Measurements from ENCODE around the gene SLC66A2. TPM values are rescaled to one million over a fixed set of nuclear protein-coding genes. Genes with fewer than 3 reads are reported as not detected.
"Not testable (repeated sequence)": the region's sequence is repeated elsewhere in the genome, so short reads cannot be mapped to it uniquely, and the experiment has no call there.

The SLC66A2 gene
- total RNA-seq, 4 donors from 2014 or later, result 27.0 to 46.4 (median 41.5) TPM

DNA sequence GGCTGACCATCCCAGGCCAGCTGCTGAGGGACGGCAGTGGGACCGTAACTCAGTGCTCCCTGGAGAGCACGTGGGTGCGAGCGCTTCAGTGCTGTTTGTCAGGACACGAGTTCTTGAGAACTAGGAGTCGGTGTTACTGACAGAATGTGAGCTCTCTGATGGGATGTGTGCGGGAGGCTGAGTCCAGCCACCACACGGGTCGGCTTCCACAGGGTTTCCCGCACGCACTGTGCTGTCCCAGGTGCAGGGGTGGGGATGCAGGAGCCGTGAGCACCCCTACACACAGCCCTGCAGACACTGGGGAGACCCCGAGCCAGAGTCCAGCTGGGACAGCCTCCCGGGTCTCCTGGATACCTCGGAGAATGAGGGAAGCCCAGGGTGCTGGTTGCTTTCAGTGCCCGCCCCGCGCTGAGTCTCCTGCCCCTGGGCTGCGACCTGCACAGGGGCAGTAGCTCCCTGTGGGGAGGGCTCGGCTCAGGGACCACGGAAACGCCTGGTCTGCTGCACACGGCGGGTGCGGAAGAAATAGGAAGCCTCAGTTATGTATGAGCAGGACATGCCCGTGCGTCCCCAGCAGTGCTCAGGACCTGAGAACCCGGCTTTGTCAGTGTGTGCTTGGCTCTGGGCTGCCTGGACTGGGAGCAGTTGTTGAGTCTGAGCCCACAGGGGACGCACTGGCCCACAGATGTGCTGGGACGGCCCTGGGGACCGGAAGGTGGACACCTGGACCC, 82.5 kb downstream of the SLC66A2 start:
- DNase-seq (ENCODE audit: extremely low spot score), result no peak
- H3K4me3 ChIP-seq, result no peak overlapping the region
- peaks cover 0 to 9% (median 0%) of the 10 kb centered on the region in 4 donors for H3K4me1 ChIP-seq
- H3K36me3 ChIP-seq, result no peaks in the 10 kb centered on the region
- H3K9me3 ChIP-seq, result no peaks in the 10 kb centered on the region
- H3K27me3 ChIP-seq, result peaks cover 0 to 31% (median 0%) of the 10 kb centered on the region in 4 donors
- intact Hi-C loops (cut with DNase I), result no loop called here
- no peak overlapping the region for H3K27ac ChIP-seq (replicated peaks in 1 of 4)
- WGBS, result 85% methylated on average over 20 of the region's 32 CpGs
- TF ChIP-seq EP300 (IDR thresholded peaks at IDR 0.05), result no peak
- TF ChIP-seq POLR2A (IDR thresholded peaks at IDR 0.05; ENCODE audit: low read depth), result no peak
- no peak for TF ChIP-seq POLR2AphosphoS5 (IDR thresholded peaks at IDR 0.05)
- TF ChIP-seq, protein P1, sequence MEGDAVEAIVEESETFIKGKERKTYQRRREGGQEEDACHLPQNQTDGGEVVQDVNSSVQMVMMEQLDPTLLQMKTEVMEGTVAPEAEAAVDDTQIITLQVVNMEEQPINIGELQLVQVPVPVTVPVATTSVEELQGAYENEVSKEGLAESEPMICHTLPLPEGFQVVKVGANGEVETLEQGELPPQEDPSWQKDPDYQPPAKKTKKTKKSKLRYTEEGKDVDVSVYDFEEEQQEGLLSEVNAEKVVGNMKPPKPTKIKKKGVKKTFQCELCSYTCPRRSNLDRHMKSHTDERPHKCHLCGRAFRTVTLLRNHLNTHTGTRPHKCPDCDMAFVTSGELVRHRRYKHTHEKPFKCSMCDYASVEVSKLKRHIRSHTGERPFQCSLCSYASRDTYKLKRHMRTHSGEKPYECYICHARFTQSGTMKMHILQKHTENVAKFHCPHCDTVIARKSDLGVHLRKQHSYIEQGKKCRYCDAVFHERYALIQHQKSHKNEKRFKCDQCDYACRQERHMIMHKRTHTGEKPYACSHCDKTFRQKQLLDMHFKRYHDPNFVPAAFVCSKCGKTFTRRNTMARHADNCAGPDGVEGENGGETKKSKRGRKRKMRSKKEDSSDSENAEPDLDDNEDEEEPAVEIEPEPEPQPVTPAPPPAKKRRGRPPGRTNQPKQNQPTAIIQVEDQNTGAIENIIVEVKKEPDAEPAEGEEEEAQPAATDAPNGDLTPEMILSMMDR (IDR thresholded peaks at IDR 0.05), result no peak

DNA sequence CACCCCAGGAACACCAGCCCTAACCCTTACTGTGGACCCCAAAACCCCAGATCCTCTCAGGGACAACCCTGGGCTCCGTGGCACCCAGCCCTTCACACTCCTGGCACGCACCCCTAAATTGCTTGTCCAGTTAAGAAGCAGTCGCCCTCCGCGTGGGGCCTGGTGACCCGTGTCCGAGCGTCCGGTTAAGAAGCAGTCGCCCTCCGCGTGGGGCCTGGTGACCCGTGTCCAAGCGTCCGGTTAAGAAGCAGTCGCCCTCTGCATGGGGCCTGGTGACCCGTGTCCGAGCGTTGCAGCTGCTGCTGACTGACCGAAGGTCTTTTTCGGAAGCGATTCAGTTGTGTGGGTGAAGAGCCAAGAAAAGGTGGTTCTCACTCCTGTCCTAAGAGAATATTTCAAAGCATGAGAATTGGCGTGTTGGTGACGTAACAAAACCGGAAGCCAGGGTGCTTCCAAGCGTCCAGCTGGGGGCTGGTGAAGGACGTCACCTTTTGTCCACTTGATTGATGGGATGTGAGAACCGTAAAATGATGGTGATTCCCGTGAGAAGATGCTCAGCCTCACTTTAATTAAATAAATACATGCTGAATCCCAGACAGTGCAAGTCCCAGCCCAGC, 83.2 kb downstream of the SLC66A2 start:
- intact Hi-C loops (cut with DNase I), result no loop called here
- peaks cover 0 to under 1% (median 0%) of the 10 kb centered on the region in 4 donors for H3K9me3 ChIP-seq
- no peaks in the 10 kb centered on the region for H3K36me3 ChIP-seq
- WGBS, result 92% methylated on average over 28 of the region's 29 CpGs
- H3K27me3 ChIP-seq, result peaks cover 0 to 29% (median 0%) of the 10 kb centered on the region in 4 donors
- no peak for TF ChIP-seq POLR2AphosphoS5 (IDR thresholded peaks at IDR 0.05)
- no peak for TF ChIP-seq EP300 (IDR thresholded peaks at IDR 0.05)
- TF ChIP-seq, protein P1 (IDR thresholded peaks at IDR 0.05), result no peak
- no peak for TF ChIP-seq POLR2A (IDR thresholded peaks at IDR 0.05; ENCODE audit: low read depth)
- H3K27ac ChIP-seq (replicated peaks in 1 of 4), result no peak overlapping the region
- H3K4me1 ChIP-seq, result peaks cover 0 to 5% (median 0%) of the 10 kb centered on the region in 4 donors
- H3K4me3 ChIP-seq, result no peak overlapping the region
- no peak for DNase-seq (ENCODE audit: extremely low spot score)

DNA sequence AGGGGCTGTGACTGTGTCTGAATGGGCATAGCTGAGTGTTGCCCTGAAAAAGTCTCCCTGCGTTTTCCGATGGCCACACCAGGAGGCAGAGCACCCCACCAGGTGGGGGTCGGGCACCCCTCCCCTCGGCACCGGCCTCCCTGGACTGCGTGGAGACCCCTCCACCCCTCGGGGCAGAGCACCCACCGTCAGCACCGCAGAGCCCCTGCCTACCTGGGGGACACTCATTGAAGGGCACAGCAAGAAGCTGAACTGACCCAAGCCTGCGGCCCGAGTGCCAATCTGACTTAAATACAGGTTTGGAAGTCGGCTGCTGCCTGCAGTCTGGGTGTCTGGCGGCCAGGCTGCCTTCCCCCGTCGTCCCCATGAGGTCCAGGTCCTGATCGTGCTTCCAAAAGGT, 83.8 kb downstream of the SLC66A2 start:
- DNase-seq (ENCODE audit: extremely low spot score), result no peak
- H3K4me3 ChIP-seq, result no peak overlapping the region
- H3K9me3 ChIP-seq, result peaks cover 0 to 7% (median under 1%) of the 10 kb centered on the region in 4 donors
- H3K36me3 ChIP-seq, result no peaks in the 10 kb centered on the region
- intact Hi-C loops (cut with DNase I), result no loop called here
- TF ChIP-seq POLR2A (IDR thresholded peaks at IDR 0.05; ENCODE audit: low read depth) (no peak), EP300 (IDR thresholded peaks at IDR 0.05) (no peak), POLR2AphosphoS5 (IDR thresholded peaks at IDR 0.05) (no peak)
- TF ChIP-seq, protein P1 (IDR thresholded peaks at IDR 0.05), result no peak
- H3K4me1 ChIP-seq, result no peaks in the 10 kb centered on the region
- H3K27me3 ChIP-seq, result peaks cover 0 to 29% (median 0%) of the 10 kb centered on the region in 4 donors
- H3K27ac ChIP-seq (replicated peaks in 1 of 4), result no peak overlapping the region
- 93% methylated on average over 12 of the region's 16 CpGs for WGBS

DNA sequence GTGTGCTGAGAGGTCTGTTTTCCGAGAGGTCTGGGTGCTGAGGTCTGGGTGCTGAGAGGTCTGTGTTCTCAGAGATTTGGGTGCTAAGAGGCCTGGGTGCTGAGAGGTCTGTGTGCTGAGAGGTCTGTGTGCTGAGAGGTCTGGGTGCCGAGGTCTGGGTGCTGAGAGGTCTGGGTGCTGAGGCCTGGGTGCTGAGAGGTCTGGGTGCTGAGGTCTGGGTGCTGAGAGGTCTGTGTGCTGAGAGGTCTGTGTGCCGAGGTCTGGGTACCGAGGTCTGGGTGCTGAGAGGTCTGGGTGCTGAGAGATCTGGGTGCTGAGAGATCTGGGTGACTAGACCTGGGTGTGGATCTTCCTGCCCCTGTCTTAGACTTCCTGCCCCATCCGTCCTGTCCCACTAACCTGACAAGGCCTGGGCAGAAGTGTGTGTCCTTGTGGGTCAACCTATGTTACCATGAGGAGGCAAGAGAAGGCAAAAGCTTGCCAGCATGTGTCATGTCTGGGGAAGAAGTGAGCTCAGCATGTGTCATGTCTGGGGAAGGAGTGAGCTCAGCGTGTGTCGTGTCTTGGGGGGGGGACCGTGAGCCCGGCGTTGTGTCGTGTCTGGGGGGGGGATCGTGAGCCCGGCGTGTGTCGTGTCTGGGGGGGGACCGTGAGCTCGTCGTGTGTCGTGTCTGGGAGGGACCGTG, 84.4 kb downstream of the SLC66A2 start:
- intact Hi-C loops (cut with DNase I), result no loop called here
- Histone ChIP-seq H3K27me3 (peaks cover 0 to 30% (median 0%) of the 10 kb centered on the region in 4 donors), H3K36me3 (no peaks in the 10 kb centered on the region), H3K4me1 (no peaks in the 10 kb centered on the region), H3K9me3 (peaks cover 0 to 12% (median 4%) of the 10 kb centered on the region in 4 donors), H3K4me3 (no peak overlapping the region), H3K27ac (replicated peaks in 1 of 4) (no peak overlapping the region)
- TF ChIP-seq POLR2AphosphoS5 (IDR thresholded peaks at IDR 0.05), result no peak
- 91% methylated on average over 18 of the region's 20 CpGs for WGBS
- DNase-seq (ENCODE audit: extremely low spot score), result no peak

DNA sequence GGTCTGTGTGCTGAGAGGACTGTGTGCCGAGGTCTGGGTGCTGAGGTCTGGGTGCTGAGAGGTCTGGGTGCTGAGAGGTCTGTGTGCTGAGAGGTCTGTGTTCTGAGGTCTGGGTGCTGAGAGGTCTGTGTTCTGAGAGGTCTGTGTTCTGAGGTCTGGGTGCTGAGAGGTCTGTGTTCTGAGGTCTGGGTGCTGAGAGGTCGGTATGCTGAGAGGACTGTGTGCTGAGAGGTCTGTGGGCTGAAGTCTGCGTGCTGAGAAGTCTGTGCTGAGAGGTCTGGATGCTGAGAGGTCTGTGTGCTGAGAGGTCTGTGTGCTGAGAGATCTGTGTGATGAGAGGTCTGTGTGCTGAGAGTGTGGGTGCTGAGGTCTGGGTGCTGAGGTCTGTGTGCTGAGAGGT, 85.5 kb downstream of the SLC66A2 start:
- Histone ChIP-seq H3K9me3 (peaks cover 0 to 14% (median 11%) of the 10 kb centered on the region in 4 donors), H3K27me3 (peaks cover 0 to 27% (median 0%) of the 10 kb centered on the region in 4 donors)
- H3K4me3 ChIP-seq; intact Hi-C loops (cut with DNase I); H3K4me1 ChIP-seq; DNase-seq (ENCODE audit: extremely low spot score); H3K27ac ChIP-seq (replicated peaks in 1 of 4); H3K36me3 ChIP-seq: not testable (repeated sequence)
- WGBS, result 74% methylated on average over 3 of the region's 3 CpGs

DNA sequence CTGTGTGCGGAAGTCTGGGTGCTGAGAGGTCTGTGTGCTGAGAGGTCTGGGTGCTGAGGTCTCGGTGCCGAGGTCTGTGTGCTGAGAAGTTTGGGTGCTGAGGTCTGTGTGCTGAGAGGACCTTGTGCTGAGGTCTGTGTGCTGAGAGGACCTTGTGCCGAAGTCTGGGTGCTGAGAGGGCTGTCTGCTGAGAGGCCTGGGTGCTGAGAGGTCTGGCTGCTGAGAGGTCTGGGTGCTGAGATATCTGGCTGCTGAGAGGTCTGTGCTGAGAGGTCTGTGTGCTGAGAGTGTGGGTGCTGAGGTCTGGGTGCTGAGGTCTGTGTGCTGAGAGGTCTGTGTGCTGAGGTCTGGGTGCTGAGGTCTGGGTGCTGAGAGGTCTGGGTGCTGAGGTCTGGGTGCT, 86.5 kb downstream of the SLC66A2 start:
- H3K4me3 ChIP-seq; H3K36me3 ChIP-seq; DNase-seq (ENCODE audit: extremely low spot score); H3K27ac ChIP-seq (replicated peaks in 1 of 4); intact Hi-C loops (cut with DNase I); H3K4me1 ChIP-seq: not testable (repeated sequence)
- Histone ChIP-seq H3K9me3 (peaks cover 0 to 14% (median 11%) of the 10 kb centered on the region in 4 donors), H3K27me3 (peaks cover 0 to 25% (median 0%) of the 10 kb centered on the region in 4 donors)
- 86% methylated on average over 4 of the region's 4 CpGs for whole genome bisulfite sequencing

Measured in esophagus muscularis mucosa (tissue), 4 donors.